Tibial nerve (tissue), 4 donors: ENCODE measurements around the gene PRKCE. TPM values are rescaled to one million over a fixed set of nuclear protein-coding genes. Genes with fewer than 3 reads are reported as not detected.

Experiments
- DNase-seq, 2 donors: peaks; one replicate each; pipeline ENCODE4 v3.0.0-alpha.2; 2019; ENCODE audit warnings: low spot score in 2 of 2
- H3K27ac ChIP-seq, 4 donors: fragments of 200-600 bp; sonication (generic) in 3 of 4; one replicate each; pipeline ENCODE4 v1.5.1; 2017 to 2019; ENCODE audit warnings: mild to moderate bottlenecking in 1 of 4
- H3K27me3 ChIP-seq, 2 donors: fragments of 200-600 bp; sonication (generic) in 1 of 2; one replicate each; pipeline versions ENCODE4 v1.5.1 to v1.6.0; 2017 to 2019
- H3K36me3 ChIP-seq, 3 donors: fragments of 200-600 bp; sonication (generic); one replicate each; pipeline ENCODE4 v1.5.1; 2018 to 2019
- H3K4me1 ChIP-seq, 4 donors: fragments of 200-600 bp; sonication (generic) in 3 of 4; one replicate each; pipeline ENCODE4 v1.5.1; 2017 to 2019
- H3K4me3 ChIP-seq, 4 donors: fragments of 200-600 bp; sonication (generic) in 3 of 4; one replicate each; pipeline ENCODE4 v1.5.1; 2017 to 2019; ENCODE audit warnings: mild to moderate bottlenecking in 1 of 4, moderate library complexity in 1 of 4
- H3K9me3 ChIP-seq, 4 donors: fragments of 200-600 bp; sonication (generic) in 3 of 4; one replicate each; pipeline ENCODE4 v1.5.1; 2017 to 2019
- CTCF ChIP-seq, 5 experiments: fragments of 200-600 bp in 3 of 5; fragments of 450-650 bp in 2 of 5; sonication (generic) in 3 of 5; IDR thresholded peaks; one replicate each; pipeline ENCODE4 v1.5.1; 2016 to 2019; ENCODE audit warnings: antibody characterized with exemption in 5 of 5, mild to moderate bottlenecking in 3 of 5, moderate library complexity in 2 of 5
- EP300 ChIP-seq, 2 donors: sonication (generic); formaldehyde crosslinking; IDR thresholded peaks; one replicate each; pipeline ENCODE4 v1.6.1; 2017; ENCODE audit warnings: antibody characterized with exemption in 2 of 2, mild to moderate bottlenecking in 1 of 2
- POLR2A ChIP-seq, 2 donors: fragments of 450-650 bp; IDR thresholded peaks; one replicate each; pipeline ENCODE4 v1.6.1; 2017; ENCODE audit warnings: antibody characterized with exemption in 2 of 2, mild to moderate bottlenecking in 2 of 2, moderate library complexity in 2 of 2
- WGBS, 2 donors: methylation state at CpG; one replicate each; pipeline ENCODE4 v1.1.5; 2018; 5-methylcytosine and 5-hydroxymethylcytosine counted together
- total RNA-seq, 4 donors: library from RNA; depleted of rRNA; stranded (reverse); fragments of >200 nt; gene quantifications; one replicate each; pipeline ENCODE4 v1.1.0, GENCODE V29; 2016

Gene PRKCE
- total RNA-seq, 4 donors from 2014 or later = 14.4 to 22.4 (median 17.9) TPM

GRCh38 chr2:45905632-45905958 lies 254.1 kb downstream of the PRKCE start:
- 87 to 97% methylated on average over 5 of the region's 5 CpGs for WGBS, 2 donors
- H3K27me3 ChIP-seq = no peaks in the 10 kb centered on the region
- DNase-seq = no peak

GRCh38 chr2:45907592-45907991 lies 256.1 kb downstream of the PRKCE start:
- TF ChIP-seq EP300 (IDR thresholded peaks at IDR 0.05) (no peak), POLR2A (IDR thresholded peaks at IDR 0.05) (no peak), CTCF (IDR thresholded peaks at IDR 0.05) (no peak)
- 87 to 93% methylated on average over 9 of the region's 9 CpGs for WGBS, 2 donors
- Histone ChIP-seq H3K4me1 (peaks cover 0 to 19% (median 2%) of the 10 kb centered on the region in 4 donors), H3K36me3 (no peaks in the 10 kb centered on the region), H3K9me3 (no peaks in the 10 kb centered on the region), H3K4me3 (no peak overlapping the region), H3K27ac (no peak overlapping the region), H3K27me3 (no peaks in the 10 kb centered on the region)
- DNase-seq = no peak

More at GRCh38 chr2:45905632-45905958, 254.1 kb downstream of the PRKCE start:
- TF ChIP-seq POLR2A (IDR thresholded peaks at IDR 0.05) (no peak), CTCF (IDR thresholded peaks at IDR 0.05) (no peak), EP300 (IDR thresholded peaks at IDR 0.05) (no peak)
- H3K36me3 ChIP-seq = no peaks in the 10 kb centered on the region
- H3K4me1 ChIP-seq = peaks cover 0 to 19% (median 2%) of the 10 kb centered on the region in 4 donors
- H3K4me3 ChIP-seq = no peak overlapping the region
- H3K9me3 ChIP-seq = no peaks in the 10 kb centered on the region
- peak overlapping the region in 1 of 4 donors; percentile 70 for H3K27ac ChIP-seq

- H3K27me3 ChIP-seq = no peaks in the 10 kb centered on the region
- H3K9me3 ChIP-seq = no peaks in the 10 kb centered on the region
- WGBS, 2 donors = 84% methylated on average over 12 of the region's 12 CpGs
- peaks cover 0 to 19% (median 2%) of the 10 kb centered on the region in 4 donors for H3K4me1 ChIP-seq
- H3K36me3 ChIP-seq = no peaks in the 10 kb centered on the region
- TF ChIP-seq EP300 (IDR thresholded peaks at IDR 0.05) (no peak), CTCF (IDR thresholded peaks at IDR 0.05) (no peak), POLR2A (IDR thresholded peaks at IDR 0.05) (no peak)
- no peak for DNase-seq
- H3K4me3 ChIP-seq = no peak overlapping the region
- H3K27ac ChIP-seq = no peak overlapping the region
Measured at GRCh38 chr2:45908316-45909170, 257.1 kb downstream of the PRKCE start.

- Histone ChIP-seq H3K27me3 (no peaks in the 10 kb centered on the region), H3K27ac (no peak overlapping the region), H3K4me1 (peaks cover 0 to 12% (median 0%) of the 10 kb centered on the region in 4 donors), H3K36me3 (no peaks in the 10 kb centered on the region), H3K4me3 (no peak overlapping the region), H3K9me3 (no peaks in the 10 kb centered on the region)
- TF ChIP-seq CTCF (IDR thresholded peaks at IDR 0.05) = no peak
- no peak for TF ChIP-seq POLR2A (IDR thresholded peaks at IDR 0.05)
- no peak for TF ChIP-seq EP300 (IDR thresholded peaks at IDR 0.05)
- 70 to 85% methylated on average over 3 of the region's 3 CpGs for WGBS, 2 donors
- DNase-seq = no peak
Measured at GRCh38 chr2:45909171-45909565, 257.7 kb downstream of the PRKCE start.

- TF ChIP-seq CTCF (IDR thresholded peaks at IDR 0.05) (no peak), POLR2A (IDR thresholded peaks at IDR 0.05) (no peak), EP300 (IDR thresholded peaks at IDR 0.05) (no peak)
- no peaks in the 10 kb centered on the region for H3K36me3 ChIP-seq
- DNase-seq = no peak
- H3K9me3 ChIP-seq = no peaks in the 10 kb centered on the region
- no peaks in the 10 kb centered on the region for H3K27me3 ChIP-seq
- peaks cover 0 to 7% (median 0%) of the 10 kb centered on the region in 4 donors for H3K4me1 ChIP-seq
- 65 to 69% methylated on average over 5 of the region's 5 CpGs for WGBS, 2 donors
- H3K27ac ChIP-seq = no peak overlapping the region
- H3K4me3 ChIP-seq = no peak overlapping the region
Measured at GRCh38 chr2:45909677-45910191, 258.3 kb downstream of the PRKCE start.
